Astrocyte (in vitro differentiated cells and primary cell): Measurements from ENCODE around the gene TMEM44. TPM values are rescaled to one million over a fixed set of nuclear protein-coding genes. Genes with fewer than 3 reads are reported as not detected.
A peak's percentile ranks its signal among the peaks of the same experiment; 100 is the strongest.

ENCODE experiments used
- DNase-seq: peaks from one replicate; pipeline ENCODE4 v3.0.0-alpha.2; 2010; ENCODE audit warnings: low read depth
- FAIRE-seq: peaks from 2 replicates; lab custom pipeline; 2011; peaks lifted over from hg19 to GRCh38; lab: Jason Lieb, UNC
- H2AFZ ChIP-seq: 2 replicates; pipeline ENCODE4 v1.6.0; 2012; ENCODE audit warnings: low read depth, low read length, inconsistent platforms
- H3K27ac ChIP-seq: 2 replicates; pipeline ENCODE4 v1.5.1; 2011; ENCODE audit warnings: low read depth, low read length, inconsistent platforms
- H3K27me3 ChIP-seq: 2 replicates; pipeline ENCODE4 v1.6.0; 2011; ENCODE audit warnings: low read length, inconsistent platforms; ENCODE audit not compliant: insufficient read depth
- H3K36me3 ChIP-seq: 2 replicates; pipeline ENCODE4 v1.5.1; 2011; ENCODE audit warnings: low read length, inconsistent platforms; ENCODE audit not compliant: insufficient read depth
- H3K4me1 ChIP-seq: 2 replicates; pipeline ENCODE4 v1.5.1; 2011; ENCODE audit warnings: low read length, inconsistent platforms; ENCODE audit not compliant: insufficient read depth
- H3K4me2 ChIP-seq: 2 replicates; pipeline ENCODE4 v1.6.0; 2012; ENCODE audit warnings: low read length, inconsistent platforms
- H3K4me3 ChIP-seq: 2 replicates; pipeline ENCODE4 v1.5.1; 2011; ENCODE audit warnings: low read depth, mild to moderate bottlenecking, low read length, inconsistent platforms; ENCODE audit not compliant: insufficient read depth
- H3K79me2 ChIP-seq: 2 replicates; pipeline ENCODE4 v1.6.0; 2012; ENCODE audit warnings: mild to moderate bottlenecking, low read length, inconsistent platforms; ENCODE audit not compliant: insufficient read depth
- H3K9ac ChIP-seq: 2 replicates; pipeline ENCODE4 v1.6.0; 2012; ENCODE audit warnings: mild to moderate bottlenecking, low read length, inconsistent platforms
- H3K9me3 ChIP-seq: 2 replicates; pipeline ENCODE4 v1.5.1; 2012; ENCODE audit warnings: low read depth, mild to moderate bottlenecking, low read length, inconsistent platforms; ENCODE audit not compliant: insufficient read depth
- H4K20me1 ChIP-seq: 2 replicates; pipeline ENCODE4 v1.6.0; 2012; ENCODE audit warnings: low read length, inconsistent platforms; ENCODE audit not compliant: insufficient read depth
- H3K27ac Mint-ChIP-seq: one replicate; pipeline ENCODE4 v1.8.0; 2021; ENCODE audit warnings: mild to moderate bottlenecking, mixed read lengths; ENCODE audit not compliant: unreplicated experiment
- H3K27me3 Mint-ChIP-seq: one replicate; pipeline ENCODE4 v1.8.0; 2021; ENCODE audit warnings: low read depth, mixed read lengths; ENCODE audit not compliant: unreplicated experiment
- H3K36me3 Mint-ChIP-seq: one replicate; pipeline ENCODE4 v1.8.0; 2021; ENCODE audit warnings: low read depth, mixed read lengths; ENCODE audit not compliant: unreplicated experiment
- H3K4me1 Mint-ChIP-seq: one replicate; pipeline ENCODE4 v1.8.0; 2021; ENCODE audit warnings: low read depth, mixed read lengths; ENCODE audit not compliant: unreplicated experiment
- H3K4me3 Mint-ChIP-seq: one replicate; pipeline ENCODE4 v1.8.0; 2021; ENCODE audit warnings: mild to moderate bottlenecking, moderate library complexity, mixed read lengths; ENCODE audit not compliant: unreplicated experiment
- H3K9me3 Mint-ChIP-seq: one replicate; pipeline ENCODE4 v1.8.0; 2021; ENCODE audit warnings: mild to moderate bottlenecking, mixed read lengths; ENCODE audit not compliant: unreplicated experiment
- CTCF ChIP-seq: IDR thresholded peaks from 2 replicates; pipeline ENCODE4 v1.5.1; 2011; ENCODE audit warnings: low read depth, mild to moderate bottlenecking, inconsistent platforms, low read length, moderate library complexity; ENCODE audit not compliant: insufficient read depth
- EZH2 ChIP-seq: IDR thresholded peaks from 2 replicates; pipeline ENCODE4 v1.6.1; 2012; ENCODE audit warnings: mild to moderate bottlenecking, low read length, inconsistent platforms; ENCODE audit not compliant: insufficient read depth
- total RNA-seq: library from RNA; stranded (reverse); gene quantifications from 2 replicates; pipeline ENCODE4 v1.2.1, GENCODE V29; 2021

TMEM44 gene
- total RNA-seq, 1 donor from 2014 or later: 9.8 TPM

- peak overlapping the region; percentile 72 for H3K4me2 ChIP-seq
- FAIRE-seq: no peak
- Mint-ChIP-seq H3K9me3 (no peaks in the 10 kb centered on the region), H3K4me1 (peaks cover 8% of the 10 kb centered on the region), H3K27ac (no peak overlapping the region), H3K36me3 (no peaks in the 10 kb centered on the region), H3K4me3 (no peak overlapping the region), H3K27me3 (peaks cover 35% of the 10 kb centered on the region)
- no peak overlapping the region for H3K9ac ChIP-seq
- DNase-seq: no peak
- H3K79me2 ChIP-seq: peaks cover 14% of the 10 kb centered on the region
- peaks cover 16% of the 10 kb centered on the region for H3K4me1 ChIP-seq
- peaks cover 7% of the 10 kb centered on the region for H4K20me1 ChIP-seq
- TF ChIP-seq CTCF: no peak
- no peak for TF ChIP-seq EZH2
- H2AFZ ChIP-seq: no peak overlapping the region
- H3K27me3 ChIP-seq: no peaks in the 10 kb centered on the region
- H3K9me3 ChIP-seq: no peaks in the 10 kb centered on the region
- no peak overlapping the region for H3K4me3 ChIP-seq
- H3K27ac ChIP-seq: no peak overlapping the region
- H3K36me3 ChIP-seq: no peaks in the 10 kb centered on the region
Measured at GRCh38 chr3:194675680-194676079, 42.5 kb upstream of the TMEM44 start.

- Mint-ChIP-seq H3K27me3 (peaks cover 35% of the 10 kb centered on the region), H3K36me3 (no peaks in the 10 kb centered on the region), H3K4me1 (peaks cover 10% of the 10 kb centered on the region), H3K27ac (no peak overlapping the region), H3K9me3 (no peaks in the 10 kb centered on the region), H3K4me3 (no peak overlapping the region)
- H3K9me3 ChIP-seq: no peaks in the 10 kb centered on the region
- H4K20me1 ChIP-seq: peaks cover 12% of the 10 kb centered on the region
- FAIRE-seq (no peak), DNase-seq (peak; percentile 42)
- H3K79me2 ChIP-seq: peaks cover 19% of the 10 kb centered on the region
- no peak overlapping the region for H3K4me3 ChIP-seq
- H3K36me3 ChIP-seq: no peaks in the 10 kb centered on the region
- TF ChIP-seq EZH2 (no peak), CTCF (no peak)
- no peak overlapping the region for H3K27ac ChIP-seq
- no peak overlapping the region for H3K9ac ChIP-seq
- peak overlapping the region; percentile 72 for H3K4me2 ChIP-seq
- peaks cover 18% of the 10 kb centered on the region for H3K4me1 ChIP-seq
- H2AFZ ChIP-seq: peak overlapping the region; percentile 69
- no peaks in the 10 kb centered on the region for H3K27me3 ChIP-seq
Measured at GRCh38 chr3:194675081-194675640, 41.9 kb upstream of the TMEM44 start.

GRCh38 chr3:194673761-194674160, 40.5 kb upstream of the TMEM44 start:
- peaks cover 33% of the 10 kb centered on the region for H3K79me2 ChIP-seq
- peaks cover 32% of the 10 kb centered on the region for H3K27me3 Mint-ChIP-seq
- H3K4me1 ChIP-seq: peaks cover 18% of the 10 kb centered on the region
- H3K4me2 ChIP-seq: no peak overlapping the region
- FAIRE-seq (no peak), DNase-seq (no peak)
- no peak overlapping the region for H3K9ac ChIP-seq
- H3K9me3 Mint-ChIP-seq: no peaks in the 10 kb centered on the region
- H3K36me3 Mint-ChIP-seq: no peaks in the 10 kb centered on the region
- TF ChIP-seq EZH2: no peak
- no peak for TF ChIP-seq CTCF
- H3K4me3 ChIP-seq: no peak overlapping the region
- H3K27ac Mint-ChIP-seq: peak overlapping the region; percentile 59
- H3K4me3 Mint-ChIP-seq: peak overlapping the region; percentile 40
- no peaks in the 10 kb centered on the region for H3K27me3 ChIP-seq
- H3K27ac ChIP-seq: no peak overlapping the region
- H4K20me1 ChIP-seq: peaks cover 17% of the 10 kb centered on the region
- peaks cover 8% of the 10 kb centered on the region for H3K4me1 Mint-ChIP-seq
- H3K36me3 ChIP-seq: peaks cover 3% of the 10 kb centered on the region
- no peaks in the 10 kb centered on the region for H3K9me3 ChIP-seq
- no peak overlapping the region for H2AFZ ChIP-seq
